ENCODE measurements around the gene TIFAB.
A peak's percentile ranks its signal among the peaks of the same experiment; 100 is the strongest.

TIFAB gene

GRCh38 chr5:135481909-135482311, 29.8 kb upstream of the TIFAB start:
- no peak for DNase-seq

GRCh38 chr5:135481387-135481786, 29.2 kb upstream of the TIFAB start:
- DNase-seq = no peak

GRCh38 chr5:135480511-135480910, 28.4 kb upstream of the TIFAB start:
- no peak for DNase-seq

GRCh38 chr5:135478938-135479337, 26.8 kb upstream of the TIFAB start:
- no peak for DNase-seq

- no peak for DNase-seq
Measured at GRCh38 chr5:135477613-135478066, 25.5 kb upstream of the TIFAB start.

GRCh38 chr5:135476615-135477581, 24.7 kb upstream of the TIFAB start:
- DNase-seq = no peak

GRCh38 chr5:135473956-135474670, 22.0 kb upstream of the TIFAB start:
- DNase-seq = no peak

- no peak for DNase-seq
Measured at GRCh38 chr5:135472141-135472540, 20.0 kb upstream of the TIFAB start.

- DNase-seq = no peak
Measured at GRCh38 chr5:135471726-135472125, 19.6 kb upstream of the TIFAB start.

GRCh38 chr5:135469911-135470310, 17.8 kb upstream of the TIFAB start:
- DNase-seq = no peak

- DNase-seq = no peak
Measured at GRCh38 chr5:135468541-135468940, 16.4 kb upstream of the TIFAB start.

- no peak for DNase-seq
Measured at GRCh38 chr5:135467871-135468485, 15.8 kb upstream of the TIFAB start.

- DNase-seq = no peak
Measured at GRCh38 chr5:135467051-135467625, 15.0 kb upstream of the TIFAB start.

GRCh38 chr5:135466178-135467050, 14.3 kb upstream of the TIFAB start:
- DNase-seq = peak; percentile 54

- DNase-seq = no peak
Measured at GRCh38 chr5:135465391-135466122, 13.4 kb upstream of the TIFAB start.

- DNase-seq = peak; percentile 70
Measured at GRCh38 chr5:135462304-135462703, 10.2 kb upstream of the TIFAB start.

GRCh38 chr5:135461481-135462151, 9.5 kb upstream of the TIFAB start:
- no peak for DNase-seq

- DNase-seq = no peak
Measured at GRCh38 chr5:135460246-135461033, 8.3 kb upstream of the TIFAB start.

- peak; percentile 34 for DNase-seq
Measured at GRCh38 chr5:135458921-135459331, 6.8 kb upstream of the TIFAB start.

- no peak for DNase-seq
Measured at GRCh38 chr5:135458356-135458755, 6.2 kb upstream of the TIFAB start.
